HepG2 (cell line): ENCODE results near the gene TEKTIP1. TPM values are rescaled to one million over a fixed set of nuclear protein-coding genes. Genes with fewer than 3 reads are reported as not detected.

Experiments used
- ATAC-seq: fragments of 200-7000 bp; cut with Tn5 transposase; 3 replicates; pipeline ENCODE4 v1.9.1; 2020; ENCODE audit warnings: mild to moderate bottlenecking, moderate library complexity
- BruUV-seq: library from RNA; stranded (reverse); fragments of 400-500 nt; replicated peaks from 2 replicates; lab custom pipeline; 2021; lab: Mats Ljungman, UMichigan
- CTCF ChIA-PET: fragments of 300-600 bp; formaldehyde crosslinking; extraction: SDS; loops from one replicate; lab custom pipeline; 2021; ENCODE audit warnings: low total read pairs, inconsistent platforms, low intra/inter-chr PET ratio; lab: Yijun Ruan, JAX
- POLR2A ChIA-PET: fragments of 350-600 bp; sonication (Branson Sonifier 250); formaldehyde crosslinking; loops from one replicate; lab custom pipeline; 2020; ENCODE audit warnings: antibody characterized with exemption, inconsistent platforms; lab: Yijun Ruan, JAX
- DNase-seq: peaks from one replicate; pipeline ENCODE4 v3.0.0-alpha.2; 2015; ENCODE audit warnings: low spot score
- FAIRE-seq: peaks from 3 replicates; lab custom pipeline; 2011; peaks lifted over from hg19 to GRCh38; lab: Jason Lieb, UNC
- H2AFZ ChIP-seq: one replicate; pipeline ENCODE4 v1.6.1; 2011; ENCODE audit warnings: low read length, inconsistent platforms
- H3K27ac ChIP-seq: fragments of 300-600 bp; 3 replicates; pipeline ENCODE4 v1.8.0; 2011; ENCODE audit warnings: mixed run types, mild to moderate bottlenecking, mixed read lengths, low read length, inconsistent platforms; ENCODE audit not compliant: insufficient read depth; ENCODE audit errors: extremely low read length
- H3K27me3 ChIP-seq, 2 experiments: fragments of 200-600 bp in 1 of 2; 2 replicates in 1 of 2; 3 replicates in 1 of 2; pipeline versions ENCODE4 v1.6.0 to v1.8.0; 2011; ENCODE audit warnings: low read length in 2 of 2, mild to moderate bottlenecking in 2 of 2, moderate library complexity in 2 of 2, inconsistent platforms in 1 of 2; ENCODE audit not compliant: insufficient read depth in 2 of 2, control insufficient read depth in 1 of 2
- H3K36me3 ChIP-seq, 2 experiments: fragments of 200-600 bp in 1 of 2; replicated peaks in 1 of 2; 2 replicates in 1 of 2; 3 replicates in 1 of 2; pipeline versions ENCODE4 v1.5.1 to v1.8.0; 2011; ENCODE audit warnings: low read length in 2 of 2, inconsistent platforms in 1 of 2; ENCODE audit not compliant: insufficient read depth in 2 of 2, control insufficient read depth in 1 of 2
- H3K4me1 ChIP-seq: 2 replicates; pipeline ENCODE4 v1.5.1; 2012; ENCODE audit warnings: low read length, inconsistent platforms; ENCODE audit not compliant: insufficient read depth
- H3K4me2 ChIP-seq: 2 replicates; pipeline ENCODE4 v1.6.0; 2011; ENCODE audit warnings: low read depth, low read length, inconsistent platforms
- H3K4me3 ChIP-seq, 3 experiments: fragments of 200-600 bp in 1 of 3; sonication (generic), shearing (Covaris generic) in 1 of 3; replicated peaks in 1 of 3; 2 replicates each; pipeline ENCODE4 v1.5.1; 2011 to 2016; ENCODE audit warnings: low read length in 3 of 3, inconsistent platforms in 2 of 3, low read depth in 2 of 3, mild to moderate bottlenecking in 2 of 3, control low read depth in 1 of 3, mixed read lengths in 1 of 3; ENCODE audit not compliant: insufficient read depth in 1 of 3
- H3K79me2 ChIP-seq: one replicate; pipeline ENCODE4 v1.6.1; 2011; ENCODE audit warnings: low read length, inconsistent platforms; ENCODE audit not compliant: insufficient read depth
- H3K9ac ChIP-seq: 2 replicates; pipeline ENCODE4 v1.6.0; 2011; ENCODE audit warnings: mild to moderate bottlenecking, low read depth, low read length, inconsistent platforms; ENCODE audit not compliant: insufficient read depth
- H3K9me3 ChIP-seq: 2 replicates; pipeline ENCODE4 v1.5.1; 2012; ENCODE audit warnings: mild to moderate bottlenecking, low read length
- H4K20me1 ChIP-seq: 2 replicates; pipeline ENCODE4 v1.6.0; 2011; ENCODE audit warnings: inconsistent platforms, mild to moderate bottlenecking, low read length, moderate library complexity; ENCODE audit not compliant: insufficient read depth
- BHLHE40 ChIP-seq: IDR thresholded peaks from 2 replicates; pipeline ENCODE4 v1.6.1; 2011; ENCODE audit warnings: low read length, improper control_type of control experiment
- GLMP ChIP-seq: sonication (generic); formaldehyde crosslinking; IDR thresholded peaks from 2 replicates; pipeline ENCODE4 v1.9.0; 2021; ENCODE audit warnings: missing genetic modification reagents, mild to moderate bottlenecking, borderline replicate concordance
- NONO ChIP-seq, 2 experiments: fragments of 450-650 bp in 1 of 2; sonication (generic) in 1 of 2; formaldehyde crosslinking in 1 of 2; IDR thresholded peaks in 1 of 2; conservative IDR thresholded peaks in 1 of 2; 2 replicates each; pipeline versions ENCODE4 v1.6.1 to v1.8.0; 2017 to 2022; ENCODE audit warnings: mild to moderate bottlenecking in 1 of 2, missing genetic modification reagents in 1 of 2, moderate library complexity in 1 of 2
- SIN3A ChIP-seq: IDR thresholded peaks from 2 replicates; pipeline ENCODE4 v1.6.1; 2011; ENCODE audit warnings: low read depth, mild to moderate bottlenecking, control low read depth, low read length, borderline replicate concordance
- STAG1 ChIP-seq: sonication (generic); formaldehyde crosslinking; IDR thresholded peaks from 2 replicates; pipeline ENCODE4 v1.4.0; 2020; ENCODE audit warnings: missing genetic modification reagents
- ZNF121 ChIP-seq: sonication (generic); formaldehyde crosslinking; IDR thresholded peaks from 2 replicates; pipeline ENCODE4 v1.5.0; 2020; ENCODE audit warnings: mild to moderate bottlenecking, missing genetic modification reagents
- ZNF546 ChIP-seq: sonication (generic); formaldehyde crosslinking; conservative IDR thresholded peaks from 2 replicates; pipeline ENCODE4 v1.8.1; 2023; ENCODE audit warnings: mild to moderate bottlenecking, missing genetic modification reagents
- ZNF784 ChIP-seq: sonication (generic); formaldehyde crosslinking; IDR thresholded peaks from 2 replicates; pipeline ENCODE4 v1.5.1; 2020; ENCODE audit warnings: missing genetic modification reagents, mild to moderate bottlenecking, borderline replicate concordance
- ZSCAN9 ChIP-seq: IDR thresholded peaks from 2 replicates; pipeline ENCODE4 v1.6.1; 2016; ENCODE audit warnings: borderline replicate concordance
- WGBS: methylation state at CpG from one replicate; pipeline ENCODE4 v1.1.6; 2017; ENCODE audit warnings: low lambda C conversion rate; 5-methylcytosine and 5-hydroxymethylcytosine counted together
- in situ Hi-C: cut with HindIII; loops from 2 replicates; pipeline ENCODE4 v1.10.0; 2017; ENCODE audit warnings: low pct_unique_long_range_greater_than_20kb; ENCODE audit not compliant: extremely low pct_ligation_motif_present
- intact Hi-C: fragments of 100-400 bp; cut with micrococcal nuclease; formaldehyde crosslinking; loops from one replicate; pipeline ENCODE4 v1.10.0; 2022; ENCODE audit not compliant: unreplicated experiment
- polyA plus RNA-seq, 8 experiments: library from polyadenylated mRNA; depleted of rRNA in 3 of 8; stranded (reverse) in 7 of 8; unstranded in 1 of 8; fragments of >200 nt; fragmentation: Illumina TruSeq in 4 of 8; extraction: Trizol in 4 of 8; gene quantifications; 2 replicates each; pipeline versions ENCODE4 v1.2.1 to v1.2.3, GENCODE V29; 2011 to 2016; ENCODE audit warnings: low read depth in 4 of 8, missing spikeins in 1 of 8, mixed read lengths in 1 of 8; ENCODE audit not compliant: insufficient read depth in 1 of 8
- total RNA-seq, 5 experiments: library from RNA; depleted of rRNA; stranded (reverse); fragments of >200 nt; fragmentation: Illumina TruSeq; extraction: Trizol; gene quantifications; 2 replicates each; pipeline ENCODE4 v1.2.3, GENCODE V29; 2016; ENCODE audit warnings: low read depth in 1 of 5

The TEKTIP1 gene
- total and polyA plus RNA-seq, 2 of the 13 experiments (the other 11 are each of a cell fraction or from before 2014, with no cell fraction given), result not detected

- H3K36me3 ChIP-seq, result peaks cover 11 to 20% of the 10 kb centered on the region in 2 experiments; a peak in 4 of 5 replicates
- WGBS, result 94% methylated on average over 10 of the region's 12 CpGs
- FAIRE-seq, result no peak
- TF ChIP-seq STAG1 (CRISPR knock-in tag), result no peak
- no peak for TF ChIP-seq ZNF546 (CRISPR knock-in tag)
- peak; percentile 59; the same call in 1 of the 2 replicates for TF ChIP-seq ZNF121 (CRISPR knock-in tag)
- TF ChIP-seq SIN3A, result no peak
- no peak for TF ChIP-seq ZNF784 (CRISPR knock-in tag)
- TF ChIP-seq ZSCAN9 (CRISPR knock-in tag), result no peak
- no peak for TF ChIP-seq GLMP (CRISPR knock-in tag)
- no peak for TF ChIP-seq NONO (IDR thresholded peaks at IDR 0.05)
- no peak for TF ChIP-seq NONO (CRISPR knock-in tag; conservative IDR thresholded peaks at IDR 0.05)
- TF ChIP-seq BHLHE40, result no peak
- CTCF ChIA-PET, result no interaction called here
- no peaks in the 10 kb centered on the region for H3K79me2 ChIP-seq
- H3K9ac ChIP-seq, result no peak overlapping the region
- in situ Hi-C loops (no loop called here), intact Hi-C loops (no loop called here)
- H3K4me2 ChIP-seq, result no peak overlapping the region
- H3K4me3 ChIP-seq, result no peak overlapping the region
- H2AFZ ChIP-seq, result no peak overlapping the region
- BruUV-seq, result no TSS peak
- H3K9me3 ChIP-seq, result no peaks in the 10 kb centered on the region
- no peak for DNase-seq
- ATAC-seq, result no peak
- H3K27me3 ChIP-seq, result no peaks in the 10 kb centered on the region
- no peak overlapping the region for H3K27ac ChIP-seq
- no peaks in the 10 kb centered on the region for H3K4me1 ChIP-seq
- POLR2A ChIA-PET, result no interaction called here
- no peaks in the 10 kb centered on the region for H4K20me1 ChIP-seq
These were observed 5.3 kb upstream of the TEKTIP1 start for GRCh38 chr19:3533563-3534216.
